ENCODE results near the gene CFAP99. TPM values are rescaled to one million over a fixed set of nuclear protein-coding genes. Genes with fewer than 3 reads are reported as not detected.
"Not testable (repeated sequence)": the region's sequence is repeated elsewhere in the genome, so short reads cannot be mapped to it uniquely, and the experiment has no call there.

The CFAP99 gene
- total and polyA plus RNA-seq, 3 donors from 2014 or later = 30.5 to 41.2 (median 40.1) TPM

DNA sequence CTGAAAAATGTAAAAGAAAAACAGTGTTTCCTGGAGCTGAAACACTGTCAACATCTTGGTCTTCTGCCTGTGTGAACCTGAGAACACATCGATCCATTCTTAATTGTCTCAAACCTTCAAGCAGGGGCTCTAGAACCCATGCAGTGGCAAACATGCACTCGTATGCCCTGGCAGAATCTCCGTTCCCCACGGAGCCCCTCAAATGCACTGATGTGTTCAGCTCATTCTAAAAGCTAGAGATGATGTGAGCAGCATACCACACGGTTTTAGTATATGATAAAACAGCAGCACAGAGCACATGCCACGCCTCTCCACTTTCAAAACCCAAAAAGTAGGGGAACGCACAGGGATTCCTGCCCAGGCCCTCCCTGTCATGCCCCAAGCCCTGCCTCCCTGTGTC lies 45.2 kb upstream of the CFAP99 start:
- no peaks in the 10 kb centered on the region for H3K36me3 ChIP-seq (ENCODE audit: low read depth, missing control alignments)
- no peak overlapping the region for H3K4me3 ChIP-seq
- H3K27ac ChIP-seq = no peak overlapping the region
- WGBS, 2 donors = 90 to 93% methylated on average over 7 of the region's 7 CpGs
- no peaks in the 10 kb centered on the region for H3K4me1 ChIP-seq
- no peak for TF ChIP-seq POLR2A (IDR thresholded peaks at IDR 0.05)
- TF ChIP-seq, protein P1, sequence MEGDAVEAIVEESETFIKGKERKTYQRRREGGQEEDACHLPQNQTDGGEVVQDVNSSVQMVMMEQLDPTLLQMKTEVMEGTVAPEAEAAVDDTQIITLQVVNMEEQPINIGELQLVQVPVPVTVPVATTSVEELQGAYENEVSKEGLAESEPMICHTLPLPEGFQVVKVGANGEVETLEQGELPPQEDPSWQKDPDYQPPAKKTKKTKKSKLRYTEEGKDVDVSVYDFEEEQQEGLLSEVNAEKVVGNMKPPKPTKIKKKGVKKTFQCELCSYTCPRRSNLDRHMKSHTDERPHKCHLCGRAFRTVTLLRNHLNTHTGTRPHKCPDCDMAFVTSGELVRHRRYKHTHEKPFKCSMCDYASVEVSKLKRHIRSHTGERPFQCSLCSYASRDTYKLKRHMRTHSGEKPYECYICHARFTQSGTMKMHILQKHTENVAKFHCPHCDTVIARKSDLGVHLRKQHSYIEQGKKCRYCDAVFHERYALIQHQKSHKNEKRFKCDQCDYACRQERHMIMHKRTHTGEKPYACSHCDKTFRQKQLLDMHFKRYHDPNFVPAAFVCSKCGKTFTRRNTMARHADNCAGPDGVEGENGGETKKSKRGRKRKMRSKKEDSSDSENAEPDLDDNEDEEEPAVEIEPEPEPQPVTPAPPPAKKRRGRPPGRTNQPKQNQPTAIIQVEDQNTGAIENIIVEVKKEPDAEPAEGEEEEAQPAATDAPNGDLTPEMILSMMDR (IDR thresholded peaks at IDR 0.05) = no peak
- H3K27me3 ChIP-seq = no peaks in the 10 kb centered on the region
- no peaks in the 10 kb centered on the region for H3K9me3 ChIP-seq
- intact Hi-C loops (cut with DNase I; ENCODE audit: low total_unique reads) = no loop called here
- no peak for DNase-seq

DNA sequence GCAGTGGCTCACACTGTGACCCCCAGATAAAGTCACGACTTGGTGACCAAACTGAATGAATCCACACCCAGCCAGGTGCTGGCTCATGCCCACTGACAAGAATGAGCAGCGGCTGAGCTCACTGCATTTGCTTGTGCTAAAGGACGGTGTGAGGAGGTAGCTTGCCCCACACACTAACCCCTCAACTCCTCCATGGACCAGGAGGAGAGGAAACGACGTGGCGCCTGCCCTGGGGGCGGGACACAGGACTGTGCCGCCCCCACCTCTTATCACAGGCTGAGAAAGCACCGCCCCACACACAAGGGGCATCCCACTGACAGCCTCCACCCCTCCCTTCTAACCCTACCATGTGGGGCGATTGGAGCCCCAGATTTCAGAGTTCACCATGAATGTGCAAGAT lies 43.3 kb upstream of the CFAP99 start:
- WGBS, 2 donors = 66 to 72% methylated on average over 7 to 10 of the region's 10 CpGs
- TF ChIP-seq, protein P1 (IDR thresholded peaks at IDR 0.05) = no peak
- TF ChIP-seq POLR2A (IDR thresholded peaks at IDR 0.05) = no peak
- no peak for DNase-seq
- Histone ChIP-seq H3K4me3 (no peak overlapping the region), H3K4me1 (no peaks in the 10 kb centered on the region), H3K27me3 (no peaks in the 10 kb centered on the region), H3K9me3 (no peaks in the 10 kb centered on the region), H3K36me3 (ENCODE audit: low read depth, missing control alignments) (no peaks in the 10 kb centered on the region), H3K27ac (no peak overlapping the region)
- intact Hi-C loops (cut with DNase I; ENCODE audit: low total_unique reads) = no loop called here

DNA sequence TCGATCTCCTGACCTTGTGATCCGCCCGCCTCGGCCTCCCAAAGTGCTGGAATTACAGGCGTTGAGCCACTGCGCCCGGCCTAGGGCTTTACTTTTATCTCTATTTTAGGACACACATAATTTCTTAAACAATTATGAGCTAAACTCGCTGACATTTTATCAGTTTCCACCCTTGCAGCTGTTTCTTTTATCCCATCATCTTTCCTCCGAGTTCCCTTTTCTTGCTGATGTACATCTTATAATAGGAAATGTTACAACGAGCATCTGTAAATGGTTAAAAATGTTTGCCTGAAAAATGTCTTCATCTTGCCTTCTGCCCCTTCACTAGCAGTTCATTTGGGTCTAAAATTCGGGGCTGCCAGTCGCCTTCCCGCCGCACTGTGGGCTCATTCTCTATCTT lies 41.5 kb upstream of the CFAP99 start:
- H3K27ac ChIP-seq = no peak overlapping the region
- H3K4me1 ChIP-seq = no peaks in the 10 kb centered on the region
- TF ChIP-seq, protein P1 (IDR thresholded peaks at IDR 0.05) = no peak
- no peak for TF ChIP-seq POLR2A (IDR thresholded peaks at IDR 0.05)
- H3K4me3 ChIP-seq = no peak overlapping the region
- H3K36me3 ChIP-seq (ENCODE audit: low read depth, missing control alignments) = no peaks in the 10 kb centered on the region
- 87 to 94% methylated on average over 14 of the region's 14 CpGs for WGBS, 2 donors
- no peak for DNase-seq
- intact Hi-C loops (cut with DNase I; ENCODE audit: low total_unique reads) = no loop called here
- H3K9me3 ChIP-seq = no peaks in the 10 kb centered on the region
- no peaks in the 10 kb centered on the region for H3K27me3 ChIP-seq

DNA sequence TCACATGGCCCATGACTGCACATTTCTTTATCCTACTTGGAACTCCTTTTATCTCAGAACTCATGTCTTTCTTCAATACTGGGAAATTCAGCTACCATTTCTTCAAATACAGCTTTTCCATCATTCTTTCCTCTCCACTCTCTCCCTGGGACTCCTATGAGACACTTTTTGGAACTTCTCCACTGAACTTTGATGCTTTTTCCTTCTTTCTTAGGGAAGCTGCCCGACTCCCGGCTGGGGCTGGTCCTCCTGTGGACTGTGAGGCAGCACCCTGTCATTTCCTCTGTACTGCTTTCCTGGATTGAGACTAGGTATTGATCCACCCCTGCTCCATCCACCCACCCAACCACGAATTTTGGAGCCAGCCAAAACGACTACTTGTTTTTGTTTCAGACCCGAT lies 40.4 kb upstream of the CFAP99 start:
- Histone ChIP-seq H3K36me3 (ENCODE audit: low read depth, missing control alignments) (no peaks in the 10 kb centered on the region), H3K4me3 (no peak overlapping the region), H3K27ac (no peak overlapping the region), H3K9me3 (no peaks in the 10 kb centered on the region), H3K27me3 (no peaks in the 10 kb centered on the region), H3K4me1 (no peaks in the 10 kb centered on the region)
- TF ChIP-seq, protein P1 (IDR thresholded peaks at IDR 0.05) = no peak
- TF ChIP-seq POLR2A (IDR thresholded peaks at IDR 0.05) = no peak
- 90 to 92% methylated on average over 5 of the region's 5 CpGs for WGBS, 2 donors
- intact Hi-C loops (cut with DNase I; ENCODE audit: low total_unique reads) = no loop called here
- no peak for DNase-seq

DNA sequence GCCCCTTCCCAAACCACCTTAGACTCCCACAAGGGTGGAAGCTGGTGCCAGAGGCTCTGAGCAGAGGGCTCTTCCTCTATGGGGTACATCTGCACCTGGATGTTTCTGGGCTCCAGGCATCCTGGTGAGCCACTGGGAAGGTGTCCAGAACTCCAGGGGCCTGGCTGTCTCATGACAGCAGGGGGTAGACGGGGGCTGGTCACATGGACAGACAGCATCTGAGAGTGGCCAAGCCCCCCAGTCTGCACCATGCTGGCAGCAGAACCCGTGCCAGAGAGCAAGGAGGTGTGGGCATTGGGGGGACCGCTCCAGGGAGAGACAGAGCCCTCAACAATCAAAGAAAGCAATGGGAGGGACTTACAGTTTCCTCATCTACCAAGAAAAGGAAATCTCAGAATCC lies 39.9 kb upstream of the CFAP99 start:
- no peaks in the 10 kb centered on the region for H3K36me3 ChIP-seq (ENCODE audit: low read depth, missing control alignments)
- no peak overlapping the region for H3K27ac ChIP-seq
- no peak for DNase-seq
- H3K27me3 ChIP-seq = no peaks in the 10 kb centered on the region
- no peaks in the 10 kb centered on the region for H3K9me3 ChIP-seq
- WGBS, 2 donors = 67 to 73% methylated on average over 3 of the region's 3 CpGs
- intact Hi-C loops (cut with DNase I; ENCODE audit: low total_unique reads) = no loop called here
- TF ChIP-seq POLR2A (IDR thresholded peaks at IDR 0.05) = no peak
- TF ChIP-seq, protein P1 (IDR thresholded peaks at IDR 0.05) = no peak
- H3K4me1 ChIP-seq = no peaks in the 10 kb centered on the region
- no peak overlapping the region for H3K4me3 ChIP-seq

DNA sequence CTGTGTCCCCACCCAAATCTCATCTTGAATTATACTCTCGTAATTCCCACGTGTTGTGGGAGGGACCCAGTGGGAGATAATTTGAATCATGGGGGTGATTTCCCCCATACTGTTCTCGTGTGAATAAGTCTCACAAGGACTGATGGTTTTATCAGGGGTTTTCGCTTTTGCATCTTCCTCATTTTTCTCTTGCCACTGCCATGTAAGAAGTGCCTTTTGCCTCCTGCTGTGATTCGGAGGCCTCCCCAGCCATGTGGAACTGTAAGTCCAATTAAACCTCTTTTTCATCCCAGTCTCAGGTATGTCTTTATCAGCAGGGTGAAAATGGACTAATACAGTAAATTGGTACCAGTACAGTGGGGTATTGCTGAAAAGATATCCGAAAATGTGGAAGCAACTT lies 38.2 kb upstream of the CFAP99 start:
- H3K36me3 ChIP-seq (ENCODE audit: low read depth, missing control alignments); H3K9me3 ChIP-seq; intact Hi-C loops (cut with DNase I; ENCODE audit: low total_unique reads); H3K4me1 ChIP-seq; DNase-seq; H3K27ac ChIP-seq; H3K4me3 ChIP-seq; H3K27me3 ChIP-seq: not testable (repeated sequence)
- WGBS, 2 donors = 84 to 89% methylated on average over 6 of the region's 6 CpGs

DNA sequence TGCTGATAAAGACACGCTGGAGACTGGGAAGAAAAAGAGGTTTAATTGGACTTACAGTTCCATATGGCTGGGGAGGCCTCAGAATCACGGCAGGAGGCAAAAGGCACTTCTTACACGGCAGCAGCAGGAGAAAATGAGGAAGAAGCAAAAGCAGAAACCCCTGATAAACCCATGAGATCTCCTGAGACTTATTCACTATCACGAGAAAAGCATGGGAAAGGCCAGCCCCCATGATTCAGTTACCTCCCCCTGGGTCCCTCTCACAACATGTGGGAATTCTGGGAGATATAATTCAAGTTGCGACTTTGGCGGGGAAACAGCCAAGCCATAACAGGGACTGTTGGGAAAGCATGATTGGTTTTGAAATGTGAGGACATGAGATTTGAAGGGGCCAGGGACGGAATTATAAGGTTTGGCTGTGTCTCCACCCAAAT lies 36.0 kb upstream of the CFAP99 start:
- H3K4me1 ChIP-seq; H3K4me3 ChIP-seq; intact Hi-C loops (cut with DNase I; ENCODE audit: low total_unique reads); H3K36me3 ChIP-seq (ENCODE audit: low read depth, missing control alignments); H3K9me3 ChIP-seq; DNase-seq; H3K27ac ChIP-seq; H3K27me3 ChIP-seq: not testable (repeated sequence)
- WGBS, 2 donors = 83 to 87% methylated on average over 7 of the region's 7 CpGs

DNA sequence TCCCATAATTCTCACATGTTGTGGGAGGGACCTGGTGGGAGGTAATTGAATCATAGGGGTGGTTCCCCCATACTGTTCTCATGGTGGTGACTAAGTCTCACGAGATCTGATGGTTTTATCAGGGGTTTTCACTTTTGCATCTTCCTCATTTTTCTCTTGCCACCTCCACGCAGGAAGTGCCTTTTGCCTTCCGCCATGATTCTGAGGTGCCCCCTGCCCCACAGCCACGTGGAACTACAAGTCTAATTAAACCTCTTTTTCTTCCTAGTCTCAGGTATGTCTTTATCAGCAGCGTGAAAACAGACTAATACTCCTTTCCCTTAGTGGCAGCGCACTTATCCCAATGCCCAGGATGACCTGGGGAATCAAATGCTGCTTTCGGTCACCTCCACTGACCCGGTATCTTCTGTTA lies 35.5 kb upstream of the CFAP99 start:
- H3K27me3 ChIP-seq; H3K27ac ChIP-seq; H3K4me3 ChIP-seq; H3K4me1 ChIP-seq; H3K9me3 ChIP-seq; intact Hi-C loops (cut with DNase I; ENCODE audit: low total_unique reads); DNase-seq; H3K36me3 ChIP-seq (ENCODE audit: low read depth, missing control alignments): not testable (repeated sequence)
- 89 to 93% methylated on average over 8 of the region's 8 CpGs for WGBS, 2 donors
